GM19397 (cell line): ENCODE results near the gene UPK3B.
"Not testable (repeated sequence)": the region's sequence is repeated elsewhere in the genome, so short reads cannot be mapped to it uniquely, and the experiment has no call there.

Experiments used
- ATAC-seq: cut with Tn5 transposase; IDR thresholded peaks from one replicate; pipeline ENCODE4 v1.9.1; 2021; ENCODE audit warnings: mild to moderate bottlenecking, moderate library complexity; ENCODE audit not compliant: unreplicated experiment

UPK3B gene

DNA sequence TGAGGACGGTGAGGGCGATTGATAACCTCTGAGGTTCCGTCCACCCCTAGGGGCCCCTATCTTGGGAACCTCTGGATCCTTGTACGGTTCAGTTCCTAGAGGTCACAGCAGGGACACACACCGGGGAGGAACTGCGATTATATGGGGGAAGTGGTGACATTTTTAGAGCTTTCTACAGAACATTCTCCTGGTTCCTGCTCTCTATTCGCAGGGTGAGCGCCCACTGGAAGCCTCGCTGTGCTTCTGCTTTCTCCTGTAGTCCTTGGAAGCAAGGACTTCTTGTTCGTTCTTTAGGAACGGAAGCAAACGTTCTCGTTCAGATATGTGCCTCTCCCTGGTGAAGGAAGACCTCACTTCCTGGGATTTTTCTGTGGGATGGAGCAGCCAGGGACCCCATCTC is 22.4 kb upstream of the UPK3B start:
- not testable (repeated sequence) for ATAC-seq

GRCh38 chr7:76492139-76492538 is 18.2 kb upstream of the UPK3B start:
- not testable (repeated sequence) for ATAC-seq

DNA sequence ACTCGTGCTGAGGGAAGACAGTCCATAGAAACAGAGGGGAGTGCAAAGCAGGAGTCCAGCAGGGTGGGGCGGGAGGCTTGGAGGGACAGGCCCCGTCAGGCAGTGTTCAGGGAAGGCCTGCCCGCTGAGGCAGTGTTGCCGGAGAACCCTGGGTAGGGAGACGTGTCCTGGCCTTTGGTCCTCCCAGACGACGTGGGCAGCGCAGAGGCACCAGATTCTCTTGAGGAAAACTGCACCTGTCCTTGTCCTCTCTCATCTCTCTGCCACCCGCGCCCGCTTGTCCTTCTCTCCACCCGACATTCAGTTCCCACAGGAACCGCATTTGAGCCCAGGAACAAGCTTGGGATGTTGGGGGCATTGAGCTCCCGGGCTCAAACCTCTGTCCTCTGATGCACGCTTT is 14.6 kb upstream of the UPK3B start:
- not testable (repeated sequence) for ATAC-seq

- ATAC-seq = not testable (repeated sequence)
Measured at GRCh38 chr7:76497918-76498582, 12.3 kb upstream of the UPK3B start.

DNA sequence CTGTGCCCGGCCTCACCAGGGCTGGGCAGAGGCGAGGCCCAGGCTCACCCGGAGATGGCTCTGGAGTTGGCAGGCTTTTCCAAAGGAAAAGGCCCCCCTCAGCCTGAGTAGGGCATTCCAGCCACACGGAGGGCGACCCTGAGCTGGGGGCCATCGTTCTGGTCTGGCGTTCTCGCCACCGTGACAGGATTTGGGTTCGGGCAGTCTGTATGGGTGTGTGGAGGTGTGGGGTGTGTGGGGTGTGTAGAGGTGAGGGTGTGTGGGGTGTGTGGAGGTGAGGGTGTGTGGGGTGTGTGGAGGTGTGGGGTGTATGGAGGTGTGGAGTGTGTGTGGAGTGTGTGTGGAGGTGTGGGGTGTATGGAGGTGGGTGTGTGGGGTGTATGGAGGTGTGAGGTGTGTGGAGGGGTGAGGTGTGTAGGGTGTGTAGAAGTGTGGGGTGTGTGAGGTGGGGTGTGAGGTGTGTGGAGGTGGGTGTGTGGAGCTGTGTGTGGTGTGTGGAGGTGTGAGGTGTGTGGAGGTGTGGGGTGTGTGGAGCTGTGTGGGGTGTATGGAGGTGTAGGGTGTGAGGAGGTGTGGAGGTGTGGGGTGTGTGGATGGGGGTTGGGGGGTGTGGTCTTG is 11.7 kb upstream of the UPK3B start:
- not testable (repeated sequence) for ATAC-seq

DNA sequence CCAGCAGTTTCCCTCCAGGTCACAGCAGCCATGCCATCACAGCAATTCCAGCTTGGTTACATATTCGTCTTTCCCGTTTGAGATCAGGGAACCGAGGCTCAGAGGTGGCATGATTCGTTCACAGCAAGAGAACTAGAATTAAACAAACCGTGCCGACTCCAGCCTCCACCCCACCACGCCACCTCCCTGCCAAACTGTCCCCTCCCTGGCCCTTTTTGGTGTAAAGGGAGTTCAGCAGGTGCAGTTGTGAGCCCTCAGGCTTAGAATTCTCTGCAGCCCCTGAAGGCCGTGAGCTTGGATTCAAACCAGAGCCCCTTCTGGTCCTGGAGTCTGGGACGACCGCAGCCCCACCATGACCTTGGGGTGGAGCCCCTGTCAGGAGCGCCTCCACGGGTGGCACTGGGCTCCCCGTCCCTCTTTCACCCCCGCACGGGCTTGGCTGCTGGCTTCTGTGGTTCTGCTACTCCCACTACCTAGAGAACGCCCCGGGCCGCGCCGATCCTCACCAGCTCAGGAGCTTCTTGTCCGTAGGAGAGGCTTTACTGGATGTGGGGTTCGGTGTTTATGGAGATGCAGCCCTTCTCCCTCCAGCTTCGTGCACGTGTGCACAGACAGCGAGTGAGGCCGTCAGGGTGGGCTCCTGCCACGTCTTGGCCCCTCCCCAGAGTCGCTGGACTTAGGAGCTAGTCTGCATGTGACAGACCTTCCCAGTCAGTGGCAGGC is 11.0 kb upstream of the UPK3B start:
- ATAC-seq = not testable (repeated sequence)

- ATAC-seq = not testable (repeated sequence)
Measured at GRCh38 chr7:76499924-76500241, 10.5 kb upstream of the UPK3B start.

DNA sequence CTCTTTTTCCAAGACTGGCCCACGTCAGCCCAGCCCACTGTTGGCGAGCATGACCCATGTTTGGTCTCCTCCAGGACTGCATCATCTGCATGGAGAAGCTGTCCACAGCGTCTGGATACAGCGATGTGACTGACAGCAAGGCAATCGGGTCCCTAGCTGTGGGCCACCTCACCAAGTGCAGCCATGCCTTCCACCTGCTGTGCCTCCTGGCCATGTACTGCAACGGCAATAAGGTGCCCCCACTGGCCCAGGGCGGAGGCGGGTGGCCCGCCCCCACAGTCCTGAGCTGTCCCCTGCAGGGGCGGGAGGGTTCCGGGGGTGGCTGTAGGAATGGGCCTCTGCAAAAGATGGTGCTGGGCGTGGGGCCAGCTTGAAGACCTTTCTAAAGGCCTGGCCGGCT is 8.1 kb upstream of the UPK3B start:
- ATAC-seq = not testable (repeated sequence)

- not testable (repeated sequence) for ATAC-seq
Measured at GRCh38 chr7:76502836-76503235, 7.5 kb upstream of the UPK3B start.

DNA sequence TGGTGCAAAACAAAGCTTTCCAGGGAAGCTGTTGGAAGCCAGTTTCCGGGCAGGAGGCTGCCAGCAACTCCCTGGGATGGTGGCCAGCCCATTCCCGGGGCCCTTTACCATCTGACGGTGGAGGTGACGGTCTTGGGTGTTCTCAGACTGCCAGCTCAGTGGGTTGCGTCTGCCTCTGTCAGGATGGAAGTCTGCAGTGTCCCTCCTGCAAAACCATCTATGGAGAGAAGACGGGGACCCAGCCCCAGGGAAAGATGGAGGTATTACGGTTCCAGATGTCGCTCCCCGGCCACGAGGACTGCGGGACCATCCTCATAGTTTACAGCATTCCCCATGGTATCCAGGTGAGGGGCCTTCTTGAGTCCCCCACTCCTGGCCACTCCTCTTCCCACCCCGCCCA is 7.1 kb upstream of the UPK3B start:
- not testable (repeated sequence) for ATAC-seq

DNA sequence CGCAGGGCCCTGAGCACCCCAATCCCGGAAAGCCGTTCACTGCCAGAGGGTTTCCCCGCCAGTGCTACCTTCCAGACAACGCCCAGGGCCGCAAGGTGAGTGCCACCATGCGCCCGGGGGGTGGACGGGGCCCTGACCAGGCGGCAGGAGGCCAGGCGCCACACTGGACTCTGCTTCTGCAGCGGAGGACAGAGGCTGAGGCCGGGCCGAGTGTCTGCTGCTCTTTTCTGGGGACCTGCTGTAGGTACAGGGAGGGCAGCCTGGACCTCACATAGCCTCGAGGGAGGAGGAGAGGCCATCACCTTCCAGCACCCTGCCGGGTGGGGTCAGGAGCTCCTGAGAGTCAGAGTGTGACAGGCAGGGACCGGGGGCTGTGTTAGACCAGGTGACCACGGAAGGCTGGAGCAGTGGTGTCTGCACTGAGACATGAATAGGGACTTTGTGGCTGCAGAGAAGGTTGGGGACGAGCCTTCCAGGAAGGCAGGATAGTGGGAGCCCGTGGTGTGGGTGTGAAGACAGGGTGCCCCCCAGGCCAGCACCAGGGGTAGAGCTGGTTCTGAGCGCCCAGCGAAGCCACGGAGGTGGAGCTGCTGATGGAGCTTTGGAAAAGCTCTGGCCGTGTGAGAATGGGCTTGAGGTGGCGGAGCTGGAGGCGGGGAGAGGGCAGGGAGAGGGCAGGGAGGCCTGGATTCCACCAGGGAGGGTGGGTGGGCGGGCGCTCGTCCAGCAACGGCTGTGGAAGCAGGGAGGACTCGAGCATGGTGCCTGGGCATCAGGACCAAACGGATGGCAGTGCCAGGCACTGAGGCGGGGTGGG is 5.8 kb upstream of the UPK3B start:
- ATAC-seq = not testable (repeated sequence)

GRCh38 chr7:76505168-76506080 is 4.9 kb upstream of the UPK3B start:
- no peak for ATAC-seq

GRCh38 chr7:76506081-76506440 is 4.3 kb upstream of the UPK3B start:
- ATAC-seq = no peak

DNA sequence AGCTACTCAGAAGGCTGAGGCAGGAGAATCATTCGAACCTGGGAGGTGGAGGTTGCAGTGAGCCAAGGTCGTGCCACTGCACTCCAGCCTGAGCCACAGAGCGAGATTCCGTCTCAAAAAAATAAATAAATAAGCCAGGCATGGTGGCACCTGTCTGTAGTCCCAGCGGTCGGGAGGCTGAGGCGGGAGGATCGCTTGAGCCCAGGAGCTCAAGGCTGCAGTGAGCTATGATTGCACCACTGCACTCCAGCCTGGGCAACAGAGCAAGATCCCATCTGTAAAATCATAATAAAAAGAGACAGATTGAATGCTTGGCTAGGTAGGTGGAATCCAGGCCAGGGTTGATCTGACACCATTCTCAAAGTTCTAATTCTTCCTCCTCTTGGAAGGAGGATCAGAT is 3.7 kb upstream of the UPK3B start:
- ATAC-seq = not testable (repeated sequence)

DNA sequence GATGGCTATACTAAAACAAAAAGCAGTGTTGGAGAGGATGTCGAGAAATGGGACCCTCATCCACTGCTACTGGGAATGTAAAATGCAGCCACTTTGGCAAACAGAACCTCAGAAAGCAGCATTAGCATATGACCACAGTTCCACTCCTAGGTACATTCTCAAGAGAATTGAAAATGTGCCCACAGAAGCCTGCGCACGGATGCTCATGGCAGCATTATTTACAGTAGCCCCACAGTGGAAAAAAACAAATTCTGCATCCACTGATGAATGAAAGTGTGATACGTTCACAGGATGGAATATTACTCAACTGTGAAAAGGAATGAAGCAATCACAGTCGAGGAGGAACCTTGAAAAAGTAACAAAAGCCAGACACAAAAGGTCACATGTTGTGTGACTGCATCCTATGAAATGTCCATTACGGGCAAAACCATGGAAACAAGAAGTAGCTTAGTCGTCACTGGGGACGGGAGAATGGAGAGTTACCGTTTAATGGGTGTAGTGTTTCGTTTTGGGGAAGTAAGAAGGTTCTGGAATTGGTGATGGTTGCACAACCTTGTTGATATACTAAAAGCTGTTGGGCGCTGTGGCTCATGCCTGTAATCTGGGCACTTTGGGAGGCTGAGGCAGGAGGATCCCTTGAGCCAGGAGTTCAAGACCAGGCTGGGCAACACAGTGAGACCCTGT is 2.5 kb upstream of the UPK3B start:
- no peak for ATAC-seq

- ATAC-seq = not testable (repeated sequence)
Measured at GRCh38 chr7:76511200-76511910, 1.0 kb downstream of the UPK3B start.

DNA sequence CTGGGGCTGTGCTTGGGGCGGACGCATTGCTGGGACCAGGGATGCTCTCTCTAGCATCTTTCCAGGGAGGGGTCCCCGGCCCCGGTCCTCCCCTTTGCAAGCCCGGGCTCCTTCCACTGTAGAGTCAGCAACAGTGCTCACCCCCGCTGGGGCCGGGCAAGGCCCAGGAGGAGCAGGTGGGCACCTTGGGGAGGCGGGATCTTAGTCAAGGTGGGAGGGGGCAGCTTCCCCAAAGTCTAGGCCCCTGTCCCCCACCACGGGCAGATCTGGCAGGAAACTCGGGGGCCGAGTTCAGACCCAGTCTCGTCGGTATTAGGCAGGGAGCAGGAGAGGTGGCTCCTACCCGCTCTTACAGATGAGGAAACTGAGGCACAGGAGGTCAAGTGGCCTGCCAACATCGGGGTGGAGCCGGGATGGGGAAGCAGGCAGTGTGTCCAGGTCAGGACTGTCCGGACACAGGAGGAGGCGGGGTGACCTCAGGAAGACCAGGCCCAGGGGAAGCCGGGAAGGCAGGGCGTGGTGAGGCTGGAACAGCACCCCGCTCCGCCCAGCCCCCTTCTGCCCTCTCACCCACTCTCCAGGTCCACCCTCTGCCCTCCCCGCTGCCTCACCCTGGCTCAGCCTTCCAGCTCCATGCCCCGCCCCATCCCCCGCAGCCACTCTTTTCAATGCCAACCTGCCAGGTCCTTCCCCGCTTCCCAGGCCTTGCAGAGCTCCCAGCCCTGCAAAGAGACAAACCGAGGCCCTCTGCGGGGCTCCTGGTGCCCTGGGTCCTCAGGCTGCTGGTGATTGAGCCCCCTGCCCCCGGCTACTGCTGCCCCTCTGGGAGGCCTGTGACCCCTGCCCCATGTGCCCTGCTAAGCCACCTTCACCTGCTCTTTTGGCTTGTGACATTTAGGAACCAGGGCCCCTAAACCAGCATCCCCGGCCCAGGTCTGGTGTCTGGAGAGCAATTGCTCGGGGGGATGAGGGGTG is 1.8 kb downstream of the UPK3B start:
- not testable (repeated sequence) for ATAC-seq
